Adrenal gland (tissue), 5 donors: ENCODE measurements around the gene PTX4.
"Not testable (repeated sequence)": the region's sequence is repeated elsewhere in the genome, so short reads cannot be mapped to it uniquely, and the experiment has no call there.

Experiments
- CTCF ChIP-seq, 6 experiments: fragments of 450-650 bp in 4 of 6; fragments of 200-600 bp in 2 of 6; sonication (generic) in 1 of 6; IDR thresholded peaks; 1 replicate in 5 of 6; 2 replicates in 1 of 6; pipeline versions ENCODE4 v1.5.1 to v1.8.0; 2016 to 2021; ENCODE audit warnings: antibody characterized with exemption in 6 of 6, mild to moderate bottlenecking in 2 of 6, moderate library complexity in 1 of 6
- POLR2A ChIP-seq, 2 donors: fragments of 450-650 bp; IDR thresholded peaks; one replicate each; pipeline ENCODE4 v1.6.1; 2017; ENCODE audit warnings: antibody characterized with exemption in 2 of 2, mild to moderate bottlenecking in 2 of 2, moderate library complexity in 1 of 2
- donor health status: DM: no; HTN: no; CAD: no.

- TF ChIP-seq CTCF, POLR2A (IDR thresholded peaks at IDR 0.05): not testable (repeated sequence)
Observed at GRCh38 chr16:1439699-1440074, 49.1 kb downstream of the PTX4 start.
